WERI-Rb-1 (cell line): Measurements from ENCODE around the gene TANC1.

Experiments
- DNase-seq: peaks from one replicate; pipeline ENCODE4 v3.0.0-alpha.2; 2020
- H3K27ac ChIP-seq: fragments of 250-450 bp; sonication (Bioruptor Pico); 2 replicates; pipeline ENCODE4 v1.5.1; 2020; ENCODE audit warnings: mild to moderate bottlenecking, moderate library complexity
- H3K27me3 ChIP-seq: fragments of 250-450 bp; sonication (Bioruptor Pico); 2 replicates; pipeline ENCODE4 v1.5.1; 2021; ENCODE audit warnings: mild to moderate bottlenecking, low read depth, moderate library complexity; ENCODE audit not compliant: insufficient read depth, severe bottlenecking
- H3K36me3 ChIP-seq: fragments of 250-450 bp; sonication (Bioruptor Pico); 2 replicates; pipeline ENCODE4 v1.5.1; 2020; ENCODE audit warnings: mild to moderate bottlenecking, moderate library complexity
- H3K4me3 ChIP-seq: 2 replicates; pipeline ENCODE4 v1.5.1; 2011; ENCODE audit warnings: low read depth, mild to moderate bottlenecking, control low read depth, low read length
- H3K9me3 ChIP-seq: fragments of 250-450 bp; sonication (Bioruptor Pico); 2 replicates; pipeline ENCODE4 v1.5.1; 2021; ENCODE audit warnings: mild to moderate bottlenecking, moderate library complexity; ENCODE audit not compliant: severe bottlenecking
- TF ChIP-seq, protein P1 (sequence below): IDR thresholded peaks from 2 replicates; pipeline ENCODE4 v1.5.1; 2011; ENCODE audit warnings: low read depth, mild to moderate bottlenecking, control low read depth, inconsistent platforms, low read length

Gene TANC1

DNA sequence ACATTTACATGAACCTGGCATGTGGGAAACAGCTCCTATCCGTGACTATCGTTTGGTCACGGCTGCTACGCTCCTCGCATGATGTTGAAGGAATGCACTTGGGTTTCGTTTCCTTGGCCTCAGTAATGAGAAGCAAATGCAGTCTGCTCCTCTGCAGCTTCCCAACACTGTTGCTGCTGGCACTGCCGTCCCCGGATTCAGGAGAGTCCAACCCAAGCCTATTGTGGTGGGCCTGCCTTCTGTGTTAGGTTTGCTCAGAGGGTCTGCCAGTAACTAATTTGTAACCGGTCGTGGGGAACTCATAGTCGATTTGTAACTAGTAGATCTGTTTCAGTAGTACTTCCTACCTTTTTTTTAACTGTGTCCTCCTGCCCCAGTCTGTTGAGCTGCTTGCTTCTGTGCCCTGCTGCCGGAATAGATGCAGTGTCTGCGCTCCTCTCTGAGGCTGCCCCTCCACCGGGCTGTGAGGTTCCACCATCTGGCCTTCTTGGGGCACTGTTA, 259.7 kb downstream of the TANC1 start:
- H3K27me3 ChIP-seq = no peaks in the 10 kb centered on the region
- H3K4me3 ChIP-seq = no peak overlapping the region
- TF ChIP-seq, protein P1, sequence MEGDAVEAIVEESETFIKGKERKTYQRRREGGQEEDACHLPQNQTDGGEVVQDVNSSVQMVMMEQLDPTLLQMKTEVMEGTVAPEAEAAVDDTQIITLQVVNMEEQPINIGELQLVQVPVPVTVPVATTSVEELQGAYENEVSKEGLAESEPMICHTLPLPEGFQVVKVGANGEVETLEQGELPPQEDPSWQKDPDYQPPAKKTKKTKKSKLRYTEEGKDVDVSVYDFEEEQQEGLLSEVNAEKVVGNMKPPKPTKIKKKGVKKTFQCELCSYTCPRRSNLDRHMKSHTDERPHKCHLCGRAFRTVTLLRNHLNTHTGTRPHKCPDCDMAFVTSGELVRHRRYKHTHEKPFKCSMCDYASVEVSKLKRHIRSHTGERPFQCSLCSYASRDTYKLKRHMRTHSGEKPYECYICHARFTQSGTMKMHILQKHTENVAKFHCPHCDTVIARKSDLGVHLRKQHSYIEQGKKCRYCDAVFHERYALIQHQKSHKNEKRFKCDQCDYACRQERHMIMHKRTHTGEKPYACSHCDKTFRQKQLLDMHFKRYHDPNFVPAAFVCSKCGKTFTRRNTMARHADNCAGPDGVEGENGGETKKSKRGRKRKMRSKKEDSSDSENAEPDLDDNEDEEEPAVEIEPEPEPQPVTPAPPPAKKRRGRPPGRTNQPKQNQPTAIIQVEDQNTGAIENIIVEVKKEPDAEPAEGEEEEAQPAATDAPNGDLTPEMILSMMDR = no peak
- H3K9me3 ChIP-seq = no peaks in the 10 kb centered on the region
- H3K36me3 ChIP-seq = peaks cover 44% of the 10 kb centered on the region
- no peak overlapping the region for H3K27ac ChIP-seq
- DNase-seq = no peak

DNA sequence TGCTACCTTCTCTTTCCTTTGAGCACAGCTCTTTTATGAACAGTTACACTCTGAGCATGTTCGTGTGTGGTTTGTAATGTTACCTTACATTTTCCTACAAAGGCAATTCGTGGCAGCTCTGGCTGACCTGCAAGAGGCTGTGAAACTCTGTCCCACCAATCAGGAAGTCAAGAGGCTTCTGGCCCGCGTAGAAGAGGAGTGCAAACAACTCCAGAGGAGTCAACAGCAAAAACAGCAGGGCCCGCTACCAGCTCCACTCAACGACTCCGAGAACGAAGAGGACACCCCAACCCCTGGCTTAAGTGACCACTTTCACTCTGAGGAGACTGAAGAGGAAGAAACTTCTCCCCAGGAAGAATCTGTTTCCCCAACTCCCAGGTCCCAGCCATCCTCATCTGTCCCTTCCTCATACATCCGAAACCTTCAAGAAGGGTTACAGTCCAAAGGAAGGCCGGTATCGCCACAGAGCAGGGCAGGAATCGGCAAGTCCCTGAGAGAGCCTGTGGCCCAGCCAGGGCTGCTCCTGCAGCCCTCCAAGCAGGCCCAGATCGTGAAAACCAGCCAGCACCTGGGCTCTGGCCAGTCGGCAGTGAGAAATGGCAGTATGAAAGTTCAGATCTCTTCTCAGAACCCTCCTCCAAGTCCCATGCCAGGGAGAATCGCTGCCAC, 261.2 kb downstream of the TANC1 start:
- Histone ChIP-seq H3K27me3 (no peaks in the 10 kb centered on the region), H3K27ac (no peak overlapping the region), H3K9me3 (no peaks in the 10 kb centered on the region), H3K36me3 (peaks cover 33% of the 10 kb centered on the region), H3K4me3 (no peak overlapping the region)
- TF ChIP-seq, protein P1 = no peak
- DNase-seq = no peak

DNA sequence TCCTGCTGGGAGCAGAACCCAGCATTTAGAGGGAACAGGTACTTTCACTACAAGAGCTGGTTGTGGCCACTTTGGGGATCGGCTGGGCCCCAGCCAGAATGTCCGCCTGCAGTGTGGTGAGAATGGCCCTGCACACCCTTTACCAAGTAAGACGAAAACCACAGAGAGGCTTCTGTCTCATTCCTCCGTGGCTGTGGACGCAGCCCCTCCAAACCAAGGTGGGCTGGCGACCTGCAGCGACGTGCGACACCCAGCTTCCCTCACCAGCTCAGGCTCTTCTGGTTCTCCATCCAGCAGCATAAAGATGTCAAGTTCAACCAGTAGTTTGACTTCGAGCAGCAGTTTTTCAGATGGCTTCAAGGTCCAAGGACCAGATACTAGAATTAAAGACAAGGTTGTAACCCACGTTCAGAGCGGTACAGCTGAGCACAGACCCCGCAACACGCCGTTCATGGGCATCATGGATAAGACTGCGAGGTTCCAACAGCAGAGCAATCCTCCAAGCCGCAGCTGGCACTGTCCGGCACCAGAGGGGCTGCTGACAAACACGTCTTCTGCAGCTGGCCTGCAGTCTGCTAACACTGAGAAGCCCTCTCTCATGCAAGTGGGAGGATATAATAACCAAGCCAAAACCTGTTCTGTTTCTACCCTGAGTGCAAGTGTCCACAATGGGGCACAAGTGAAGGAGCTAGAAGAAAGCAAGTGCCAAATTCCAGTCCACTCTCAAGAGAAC, 261.9 kb downstream of the TANC1 start:
- H3K9me3 ChIP-seq = no peaks in the 10 kb centered on the region
- no peak for DNase-seq
- no peak overlapping the region for H3K4me3 ChIP-seq
- H3K36me3 ChIP-seq = peaks cover 29% of the 10 kb centered on the region
- TF ChIP-seq, protein P1 = no peak
- no peaks in the 10 kb centered on the region for H3K27me3 ChIP-seq
- H3K27ac ChIP-seq = no peak overlapping the region

DNA sequence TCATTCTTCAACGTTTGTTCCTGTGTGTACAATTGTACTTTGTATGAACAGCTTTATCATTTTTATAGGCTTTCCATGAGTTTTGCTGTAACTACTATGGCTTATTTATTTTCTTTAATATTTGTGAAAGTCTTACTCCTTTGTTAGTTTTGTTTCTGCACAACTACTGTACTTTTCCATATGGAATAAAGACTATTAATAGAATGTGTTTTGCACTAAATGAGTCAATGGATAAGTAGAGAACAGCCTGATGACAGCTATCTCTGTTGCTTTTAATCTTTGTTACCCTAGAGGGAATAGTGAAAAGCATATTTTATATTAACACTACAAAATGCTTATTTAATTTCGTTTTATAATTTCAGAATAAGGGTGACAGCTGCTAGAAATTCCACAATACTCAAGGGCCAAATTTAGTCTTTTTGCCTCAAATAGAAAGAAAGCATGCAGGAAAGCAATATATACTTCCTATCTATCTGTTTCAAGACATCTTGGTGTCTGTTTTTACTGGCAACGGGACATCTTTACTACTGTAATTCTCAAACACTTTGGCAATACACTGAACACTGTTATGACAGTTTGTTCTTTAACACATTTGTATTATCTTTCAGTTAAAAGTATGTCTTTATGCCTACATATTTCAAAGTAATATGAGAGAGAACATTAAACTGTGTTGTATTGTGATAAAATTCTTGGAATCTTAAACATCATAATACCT, 264.2 kb downstream of the TANC1 start:
- TF ChIP-seq, protein P1 = no peak
- Histone ChIP-seq H3K4me3 (no peak overlapping the region), H3K36me3 (peaks cover 31% of the 10 kb centered on the region), H3K27me3 (no peaks in the 10 kb centered on the region), H3K9me3 (no peaks in the 10 kb centered on the region), H3K27ac (no peak overlapping the region)
- no peak for DNase-seq

DNA sequence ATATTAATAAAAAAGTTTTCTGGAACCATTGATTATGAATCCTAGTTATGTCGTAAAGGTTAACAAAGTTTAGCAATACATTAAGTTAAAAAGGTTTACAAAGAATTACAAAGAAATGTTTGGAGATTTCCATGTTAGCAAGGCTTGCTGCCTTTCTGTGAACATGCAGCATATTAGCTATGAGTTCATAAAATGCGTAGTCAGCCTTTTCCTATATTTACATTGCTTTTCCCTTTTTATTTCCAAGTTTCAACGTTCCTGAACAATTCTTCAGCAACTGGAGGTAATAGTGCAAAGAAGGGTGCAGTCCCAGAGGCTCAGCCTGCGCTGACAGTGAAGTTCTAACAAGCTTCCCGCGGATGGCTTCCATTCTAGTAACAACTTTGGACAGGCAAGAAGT, 266.4 kb downstream of the TANC1 start:
- no peak for DNase-seq

More for the DNA sequence above, 266.4 kb downstream of the TANC1 start:
- TF ChIP-seq, protein P1 = no peak
- Histone ChIP-seq H3K27me3 (no peaks in the 10 kb centered on the region), H3K9me3 (no peaks in the 10 kb centered on the region), H3K27ac (no peak overlapping the region), H3K36me3 (peaks cover 21% of the 10 kb centered on the region), H3K4me3 (no peak overlapping the region)
